ENCODE data around the gene MR1.

Gene MR1

DNA sequence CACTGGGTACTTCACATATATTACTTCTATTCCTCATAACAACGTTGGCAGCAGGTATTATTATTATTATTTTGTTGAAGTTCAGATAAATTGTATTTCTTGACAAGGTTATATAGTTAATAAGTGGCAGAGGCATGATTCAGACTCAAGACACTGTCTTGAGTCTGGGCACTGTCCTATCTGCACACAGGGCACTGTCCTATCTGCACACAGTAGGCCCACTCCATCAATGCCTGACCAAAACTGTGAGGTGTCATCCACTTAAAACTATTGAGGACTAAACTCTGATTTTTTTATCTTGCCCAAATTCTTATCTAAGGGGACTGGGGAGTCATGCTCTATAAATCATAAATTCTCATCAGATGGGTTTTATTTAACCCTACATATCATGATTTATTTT, 30.9 kb downstream of the MR1 start:
- Mint-ChIP-seq H3K36me3 (ENCODE audit: low read depth) (peaks cover 6% of the 10 kb centered on the region), H3K9me3 (peaks cover 5% of the 10 kb centered on the region), H3K27me3 (no peaks in the 10 kb centered on the region), H3K4me3 (no peak overlapping the region), H3K4me1 (ENCODE audit: low read depth) (peaks cover 30% of the 10 kb centered on the region), H3K27ac (no peak overlapping the region)

- H3K36me3 Mint-ChIP-seq (ENCODE audit: low read depth) = no peaks in the 10 kb centered on the region
- no peak overlapping the region for H3K4me3 Mint-ChIP-seq
- no peaks in the 10 kb centered on the region for H3K9me3 Mint-ChIP-seq
- peaks cover 4% of the 10 kb centered on the region for H3K4me1 Mint-ChIP-seq (ENCODE audit: low read depth)
- peaks cover 23% of the 10 kb centered on the region for H3K27me3 Mint-ChIP-seq
- no peak overlapping the region for H3K27ac Mint-ChIP-seq
Observed at GRCh38 chr1:181073638-181074037, 39.9 kb downstream of the MR1 start.

DNA sequence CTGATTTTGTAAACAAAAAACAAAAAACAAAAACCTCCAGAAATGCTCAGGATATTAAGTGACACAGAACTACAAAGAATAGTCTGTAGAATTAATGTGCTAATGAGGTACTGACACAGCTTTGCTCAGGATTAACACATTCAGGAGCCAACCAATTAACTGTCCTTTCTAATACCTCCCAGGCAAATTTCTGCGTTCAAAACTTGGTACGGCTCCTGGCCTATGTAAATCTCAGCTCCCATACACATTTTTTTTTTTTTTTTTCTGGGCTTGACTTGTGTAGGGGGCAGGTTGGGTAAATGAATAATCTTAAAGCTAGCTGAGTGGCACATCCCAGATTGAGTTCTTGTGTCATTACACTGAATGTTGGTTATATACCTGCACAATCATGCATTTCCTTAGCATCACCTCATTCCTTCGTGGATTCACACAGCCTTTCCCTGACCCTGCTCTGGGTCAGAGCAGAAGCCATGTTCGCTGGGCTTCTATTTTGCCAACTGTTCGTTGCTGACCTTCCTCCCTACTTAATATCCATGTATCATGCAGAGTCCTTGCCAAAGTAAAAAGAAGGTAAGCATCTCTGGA, 42.1 kb downstream of the MR1 start:
- Mint-ChIP-seq H3K36me3 (ENCODE audit: low read depth) (no peaks in the 10 kb centered on the region), H3K27ac (no peak overlapping the region), H3K27me3 (peaks cover 23% of the 10 kb centered on the region), H3K9me3 (no peaks in the 10 kb centered on the region), H3K4me1 (ENCODE audit: low read depth) (peaks cover 11% of the 10 kb centered on the region), H3K4me3 (no peak overlapping the region)

GRCh38 chr1:181076852-181077251, 43.1 kb downstream of the MR1 start:
- H3K27ac Mint-ChIP-seq = no peak overlapping the region
- H3K9me3 Mint-ChIP-seq = no peaks in the 10 kb centered on the region
- peaks cover 23% of the 10 kb centered on the region for H3K27me3 Mint-ChIP-seq
- H3K4me1 Mint-ChIP-seq (ENCODE audit: low read depth) = peaks cover 11% of the 10 kb centered on the region
- H3K4me3 Mint-ChIP-seq = no peak overlapping the region
- no peaks in the 10 kb centered on the region for H3K36me3 Mint-ChIP-seq (ENCODE audit: low read depth)

- Mint-ChIP-seq H3K4me3 (no peak overlapping the region), H3K27ac (no peak overlapping the region), H3K27me3 (peaks cover 23% of the 10 kb centered on the region)
Observed at GRCh38 chr1:181077576-181078242, 43.9 kb downstream of the MR1 start.

GRCh38 chr1:181079382-181079781, 45.6 kb downstream of the MR1 start:
- Mint-ChIP-seq H3K27me3 (peaks cover 23% of the 10 kb centered on the region), H3K27ac (no peak overlapping the region), H3K4me1 (ENCODE audit: low read depth) (peaks cover 15% of the 10 kb centered on the region), H3K4me3 (no peak overlapping the region), H3K9me3 (no peaks in the 10 kb centered on the region), H3K36me3 (ENCODE audit: low read depth) (no peaks in the 10 kb centered on the region)

More at GRCh38 chr1:181077576-181078242, 43.9 kb downstream of the MR1 start:
- H3K9me3 Mint-ChIP-seq = no peaks in the 10 kb centered on the region
- peaks cover 11% of the 10 kb centered on the region for H3K4me1 Mint-ChIP-seq (ENCODE audit: low read depth)
- no peaks in the 10 kb centered on the region for H3K36me3 Mint-ChIP-seq (ENCODE audit: low read depth)

- no peaks in the 10 kb centered on the region for H3K9me3 Mint-ChIP-seq
- peaks cover 20% of the 10 kb centered on the region for H3K4me1 Mint-ChIP-seq (ENCODE audit: low read depth)
- H3K27me3 Mint-ChIP-seq = peaks cover 20% of the 10 kb centered on the region
- no peak overlapping the region for H3K27ac Mint-ChIP-seq
- no peaks in the 10 kb centered on the region for H3K36me3 Mint-ChIP-seq (ENCODE audit: low read depth)
- no peak overlapping the region for H3K4me3 Mint-ChIP-seq
Observed at GRCh38 chr1:181079920-181080319, 46.1 kb downstream of the MR1 start.

GRCh38 chr1:181080556-181080955, 46.8 kb downstream of the MR1 start:
- H3K36me3 Mint-ChIP-seq (ENCODE audit: low read depth) = no peaks in the 10 kb centered on the region
- no peaks in the 10 kb centered on the region for H3K9me3 Mint-ChIP-seq
- H3K27ac Mint-ChIP-seq = no peak overlapping the region
- H3K4me3 Mint-ChIP-seq = no peak overlapping the region
- peaks cover 20% of the 10 kb centered on the region for H3K27me3 Mint-ChIP-seq
- H3K4me1 Mint-ChIP-seq (ENCODE audit: low read depth) = peaks cover 20% of the 10 kb centered on the region

DNA sequence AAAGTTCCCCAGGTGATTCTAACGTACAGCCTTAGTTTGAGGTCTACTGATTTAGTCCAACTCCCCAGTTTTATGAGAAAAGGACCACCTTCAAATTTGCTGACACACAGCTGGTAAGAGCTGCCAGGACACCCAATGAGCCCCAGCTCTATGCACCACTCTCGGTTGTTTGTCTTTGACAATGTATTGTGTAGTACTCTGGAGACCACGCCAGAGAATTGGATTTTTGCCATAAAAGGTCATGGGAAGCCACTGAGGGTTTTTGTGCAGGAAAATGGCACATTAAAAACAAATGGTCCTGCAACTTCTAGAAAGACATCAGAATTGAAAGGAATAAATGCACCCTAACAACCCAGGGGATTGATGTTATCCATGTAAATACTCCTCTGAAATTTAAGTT, 47.6 kb downstream of the MR1 start:
- peaks cover 17% of the 10 kb centered on the region for H3K27me3 Mint-ChIP-seq
- H3K27ac Mint-ChIP-seq = no peak overlapping the region
- H3K9me3 Mint-ChIP-seq = no peaks in the 10 kb centered on the region
- H3K36me3 Mint-ChIP-seq (ENCODE audit: low read depth) = no peaks in the 10 kb centered on the region
- H3K4me1 Mint-ChIP-seq (ENCODE audit: low read depth) = peaks cover 20% of the 10 kb centered on the region
- H3K4me3 Mint-ChIP-seq = no peak overlapping the region

DNA sequence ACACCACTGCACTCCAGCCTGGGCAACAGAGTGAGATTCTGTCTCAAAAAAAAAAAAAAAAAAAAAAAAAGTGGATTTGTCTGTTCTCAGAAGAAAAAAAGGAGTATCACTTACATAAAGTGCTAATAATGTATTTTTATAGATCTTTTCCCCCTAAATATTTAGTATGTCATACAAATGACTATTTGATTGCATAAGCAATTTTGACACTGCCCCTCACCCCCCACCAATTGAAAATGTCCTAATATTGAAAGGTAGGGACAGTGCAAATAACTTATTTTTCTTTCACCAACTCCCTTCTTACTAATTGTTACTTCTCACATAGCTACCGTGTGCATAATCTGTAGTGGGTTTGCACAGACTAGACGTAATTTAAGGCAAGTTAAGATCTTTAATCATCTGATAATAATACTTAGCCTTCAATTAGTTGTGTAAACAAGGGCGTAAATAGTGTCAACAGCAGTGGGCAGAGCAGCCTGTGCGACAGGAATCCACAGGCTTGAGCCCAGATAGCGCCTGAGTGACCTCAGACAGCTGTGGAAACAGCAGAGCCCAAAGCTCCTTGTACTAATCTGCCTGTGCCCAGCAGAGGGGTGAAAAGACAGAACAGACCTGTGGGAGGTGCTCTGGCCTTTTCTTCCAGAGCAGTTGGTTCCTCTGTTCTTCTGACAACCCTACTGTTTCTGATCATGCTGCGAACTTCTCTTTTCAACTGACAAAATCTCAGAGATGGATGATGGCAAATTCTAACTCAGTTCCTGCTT, 50.2 kb downstream of the MR1 start:
- Mint-ChIP-seq H3K36me3 (ENCODE audit: low read depth) (peaks cover 4% of the 10 kb centered on the region), H3K27me3 (no peaks in the 10 kb centered on the region), H3K4me1 (ENCODE audit: low read depth) (peaks cover 33% of the 10 kb centered on the region), H3K9me3 (no peaks in the 10 kb centered on the region), H3K27ac (no peak overlapping the region), H3K4me3 (no peak overlapping the region)

GRCh38 chr1:181084606-181084969, 50.8 kb downstream of the MR1 start:
- no peak overlapping the region for H3K4me3 Mint-ChIP-seq

GRCh38 chr1:181086091-181086490, 52.3 kb downstream of the MR1 start:
- Mint-ChIP-seq H3K9me3 (no peaks in the 10 kb centered on the region), H3K27me3 (no peaks in the 10 kb centered on the region), H3K4me1 (ENCODE audit: low read depth) (peaks cover 31% of the 10 kb centered on the region), H3K27ac (no peak overlapping the region), H3K4me3 (no peak overlapping the region), H3K36me3 (ENCODE audit: low read depth) (peaks cover 21% of the 10 kb centered on the region)

More at GRCh38 chr1:181084606-181084969, 50.8 kb downstream of the MR1 start:
- H3K4me1 Mint-ChIP-seq (ENCODE audit: low read depth) = peaks cover 28% of the 10 kb centered on the region
- H3K27me3 Mint-ChIP-seq = no peaks in the 10 kb centered on the region
- no peaks in the 10 kb centered on the region for H3K9me3 Mint-ChIP-seq
- H3K36me3 Mint-ChIP-seq (ENCODE audit: low read depth) = peaks cover 6% of the 10 kb centered on the region
- H3K27ac Mint-ChIP-seq = no peak overlapping the region

- Mint-ChIP-seq H3K27ac (peak overlapping the region; percentile 98), H3K4me3 (peak overlapping the region; percentile 95), H3K27me3 (no peaks in the 10 kb centered on the region), H3K4me1 (ENCODE audit: low read depth) (peaks cover 39% of the 10 kb centered on the region), H3K9me3 (no peaks in the 10 kb centered on the region), H3K36me3 (ENCODE audit: low read depth) (peaks cover 30% of the 10 kb centered on the region)
Observed at GRCh38 chr1:181086926-181087325, 53.1 kb downstream of the MR1 start.

GRCh38 chr1:181087400-181087901, 53.7 kb downstream of the MR1 start:
- H3K9me3 Mint-ChIP-seq = no peaks in the 10 kb centered on the region
- H3K27me3 Mint-ChIP-seq = no peaks in the 10 kb centered on the region
- H3K27ac Mint-ChIP-seq = peak overlapping the region; percentile 98
- H3K4me1 Mint-ChIP-seq (ENCODE audit: low read depth) = peaks cover 44% of the 10 kb centered on the region
- peak overlapping the region; percentile 95 for H3K4me3 Mint-ChIP-seq
- H3K36me3 Mint-ChIP-seq (ENCODE audit: low read depth) = peaks cover 35% of the 10 kb centered on the region
